HG03103 (cell line): ENCODE data around the gene PHYHIPL.

Source experiments
- ATAC-seq: cut with Tn5 transposase; IDR thresholded peaks from one replicate; pipeline ENCODE4 v1.9.1; 2021; ENCODE audit warnings: low read depth; ENCODE audit not compliant: unreplicated experiment

The PHYHIPL gene

GRCh38 chr10:59287587-59288255 lies 111.3 kb downstream of the PHYHIPL start:
- no peak for ATAC-seq

- ATAC-seq: no peak
Observed at GRCh38 chr10:59289853-59290252, 113.4 kb downstream of the PHYHIPL start.

- ATAC-seq: no peak
Observed at GRCh38 chr10:59290448-59290847, 114.0 kb downstream of the PHYHIPL start.
